Mammary epithelial cell (primary cell): Measurements from ENCODE around the gene GALNT12.

Experiments used
- EZH2 ChIP-seq: IDR thresholded peaks from 2 replicates; pipeline ENCODE4 v1.6.1; 2012; ENCODE audit warnings: low read length, inconsistent platforms, borderline replicate concordance
- TF ChIP-seq, protein P1 (sequence below), 2 donors: IDR thresholded peaks in 1 of 2; conservative IDR thresholded peaks in 1 of 2; 2 replicates each; pipeline ENCODE4 v1.5.1; 2011 to 2012; ENCODE audit warnings: inconsistent platforms in 2 of 2, low read length in 2 of 2, mild to moderate bottlenecking in 2 of 2, control low read depth in 1 of 2, low read depth in 1 of 2; ENCODE audit not compliant: insufficient read depth in 1 of 2; ENCODE audit errors: extremely low read depth in 1 of 2

DNA sequence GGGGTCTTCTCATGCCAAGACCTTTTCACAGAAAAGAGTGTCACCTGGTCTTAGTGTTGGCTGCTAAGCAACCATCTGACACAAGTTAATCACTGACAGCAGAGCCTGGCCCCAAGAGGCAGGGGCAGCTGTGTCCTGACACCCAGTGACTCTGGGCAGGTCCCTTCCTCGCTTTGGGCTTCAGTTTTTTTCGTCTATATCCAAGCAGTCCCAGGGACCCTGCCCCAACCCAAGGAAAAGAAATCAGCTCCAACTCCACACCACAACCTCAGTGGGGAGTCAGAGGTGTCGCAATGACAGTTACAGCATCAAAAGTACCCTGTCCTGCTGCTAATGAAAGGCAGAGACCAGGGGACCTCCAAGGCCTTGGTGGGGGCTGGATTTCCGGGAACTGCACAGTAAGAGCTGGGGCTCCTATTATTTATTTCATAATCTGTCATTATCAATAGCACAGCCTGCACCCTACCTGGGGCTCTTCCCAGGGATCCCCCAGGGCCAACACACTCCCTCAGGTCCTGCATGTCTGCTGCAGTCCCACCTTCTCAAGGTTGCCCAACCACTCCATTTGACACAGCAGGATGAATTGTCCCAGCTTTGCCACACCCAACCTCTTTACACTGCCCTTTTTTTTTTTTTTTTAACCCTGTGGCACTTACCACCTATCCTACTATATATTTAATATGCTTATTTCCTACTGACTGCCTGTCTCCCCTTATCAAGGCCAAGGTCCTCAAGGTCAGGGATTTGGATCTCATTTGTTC lies 20.5 kb upstream of the GALNT12 start:
- TF ChIP-seq, protein P1, sequence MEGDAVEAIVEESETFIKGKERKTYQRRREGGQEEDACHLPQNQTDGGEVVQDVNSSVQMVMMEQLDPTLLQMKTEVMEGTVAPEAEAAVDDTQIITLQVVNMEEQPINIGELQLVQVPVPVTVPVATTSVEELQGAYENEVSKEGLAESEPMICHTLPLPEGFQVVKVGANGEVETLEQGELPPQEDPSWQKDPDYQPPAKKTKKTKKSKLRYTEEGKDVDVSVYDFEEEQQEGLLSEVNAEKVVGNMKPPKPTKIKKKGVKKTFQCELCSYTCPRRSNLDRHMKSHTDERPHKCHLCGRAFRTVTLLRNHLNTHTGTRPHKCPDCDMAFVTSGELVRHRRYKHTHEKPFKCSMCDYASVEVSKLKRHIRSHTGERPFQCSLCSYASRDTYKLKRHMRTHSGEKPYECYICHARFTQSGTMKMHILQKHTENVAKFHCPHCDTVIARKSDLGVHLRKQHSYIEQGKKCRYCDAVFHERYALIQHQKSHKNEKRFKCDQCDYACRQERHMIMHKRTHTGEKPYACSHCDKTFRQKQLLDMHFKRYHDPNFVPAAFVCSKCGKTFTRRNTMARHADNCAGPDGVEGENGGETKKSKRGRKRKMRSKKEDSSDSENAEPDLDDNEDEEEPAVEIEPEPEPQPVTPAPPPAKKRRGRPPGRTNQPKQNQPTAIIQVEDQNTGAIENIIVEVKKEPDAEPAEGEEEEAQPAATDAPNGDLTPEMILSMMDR (conservative IDR thresholded peaks at IDR 0.05 in 1 of 2, IDR thresholded peaks at IDR 0.05 in 1 of 2; ENCODE audit: extremely low read depth in 1 of 2, insufficient read depth in 1 of 2, low read depth in 1 of 2, low read length in 2 of 2): no peak
- TF ChIP-seq EZH2: no peak
